NCI-H146 treated with DMSO at 0.1 percent for 48 hours (cell line): ENCODE data around the gene CX3CR1.

Source experiments
- DNase-seq: peaks from one replicate; lab custom pipeline; 2025; ENCODE audit not compliant: unreplicated experiment; lab: John Stamatoyannopoulos, UW

Gene CX3CR1

GRCh38 chr3:39224288-39224687, 55.5 kb downstream of the CX3CR1 start:
- DNase-seq: no peak

GRCh38 chr3:39222939-39223338, 56.9 kb downstream of the CX3CR1 start:
- DNase-seq: no peak

- DNase-seq: no peak
Observed at GRCh38 chr3:39222462-39222861, 57.4 kb downstream of the CX3CR1 start.

- no peak for DNase-seq
Observed at GRCh38 chr3:39221141-39221530, 58.7 kb downstream of the CX3CR1 start.

- no peak for DNase-seq
Observed at GRCh38 chr3:39220407-39221140, 59.3 kb downstream of the CX3CR1 start.

GRCh38 chr3:39219702-39220101, 60.1 kb downstream of the CX3CR1 start:
- DNase-seq: no peak

GRCh38 chr3:39216176-39216790, 63.6 kb downstream of the CX3CR1 start:
- DNase-seq: no peak

GRCh38 chr3:39213613-39214012, 66.2 kb downstream of the CX3CR1 start:
- no peak for DNase-seq
